A549 (cell line): Measurements from ENCODE around the gene PIP5K1A. TPM values are rescaled to one million over a fixed set of nuclear protein-coding genes. Genes with fewer than 3 reads are reported as not detected.

Source experiments
- ATAC-seq, 2 experiments: fragments of 200-7000 bp in 1 of 2; fragments of >200 bp in 1 of 2; cut with Nextera tagmentation in 1 of 2; cut with Tn5 transposase in 1 of 2; 3 replicates each; pipeline versions ENCODE4 v1.8.0 to v1.9.1; 2018 to 2020; ENCODE audit warnings: mild to moderate bottlenecking in 1 of 2, moderate library complexity in 1 of 2
- CTCF ChIA-PET: fragments of 300-600 bp; sonication (Branson Sonifier 250); formaldehyde crosslinking; extraction: SDS; loops from one replicate; lab custom pipeline; 2021; ENCODE audit warnings: antibody characterized with exemption, inconsistent platforms; lab: Yijun Ruan, JAX
- POLR2A ChIA-PET: fragments of 350-600 bp; formaldehyde crosslinking; extraction: SDS; loops from one replicate; lab custom pipeline; 2021; ENCODE audit warnings: antibody characterized with exemption, inconsistent platforms; lab: Yijun Ruan, JAX
- DNase-seq, 2 experiments: peaks; one replicate each; pipeline versions ENCODE4 v3.0.0 to v3.0.0-alpha.2; 2011 to 2016; ENCODE audit warnings: low read depth in 1 of 2, low spot score in 1 of 2
- FAIRE-seq: peaks from 2 replicates; lab custom pipeline; 2011; peaks lifted over from hg19 to GRCh38; lab: Jason Lieb, UNC
- H3K27ac ChIP-seq, 2 experiments: fragments of >200 bp; sonication (Bioruptor Twin); formaldehyde crosslinking; 3 replicates each; pipeline ENCODE4 v1.5.1; 2016 to 2017
- H3K4me1 ChIP-seq: fragments of >200 bp; sonication (Bioruptor Twin); formaldehyde crosslinking; 3 replicates; pipeline ENCODE4 v1.6.1; 2016
- H3K4me2 ChIP-seq: fragments of >200 bp; sonication (Bioruptor Twin); formaldehyde crosslinking; 3 replicates; pipeline ENCODE4 v1.6.1; 2016
- H3K4me3 ChIP-seq: fragments of >200 bp; sonication (Bioruptor Twin); formaldehyde crosslinking; 3 replicates; pipeline ENCODE4 v1.5.1; 2016
- H3K9me3 ChIP-seq: fragments of >200 bp; sonication (Bioruptor Twin); formaldehyde crosslinking; 3 replicates; pipeline ENCODE4 v1.6.1; 2016
- CBX2 ChIP-seq: fragments of 200-600 bp; sonication (generic); IDR thresholded peaks from 2 replicates; pipeline ENCODE4 v1.6.1; 2016; ENCODE audit warnings: low read depth, mild to moderate bottlenecking, borderline replicate concordance
- CHD2 ChIP-seq: fragments of 150-350 bp; IDR thresholded peaks from 2 replicates; pipeline ENCODE4 v1.6.1; 2014; ENCODE audit warnings: low read length; ENCODE audit not compliant: partially characterized antibody
- EHF ChIP-seq: fragments of 250-450 bp; sonication (Bioruptor Pico); IDR thresholded peaks from 2 replicates; pipeline ENCODE4 v1.5.0; 2020; ENCODE audit warnings: mild to moderate bottlenecking
- EP300 ChIP-seq, 2 experiments: fragments of >200 bp; sonication (Bioruptor Twin); formaldehyde crosslinking; IDR thresholded peaks; 2 replicates in 1 of 2; 3 replicates in 1 of 2; pipeline ENCODE4 v1.6.1; 2016 to 2017
- FOSB ChIP-seq: fragments of 250-450 bp; sonication (Bioruptor Pico); IDR thresholded peaks from 2 replicates; pipeline ENCODE4 v1.5.0; 2020; ENCODE audit warnings: mild to moderate bottlenecking, moderate library complexity
- FOSL2 ChIP-seq, 2 experiments: fragments of 450-650 bp in 1 of 2; fragments of >200 bp in 1 of 2; sonication (Bioruptor Twin) in 1 of 2; formaldehyde crosslinking; IDR thresholded peaks; 2 replicates each; pipeline versions ENCODE4 v1.5.0 to v1.6.1; 2016 to 2020; ENCODE audit warnings: mild to moderate bottlenecking in 1 of 2, moderate library complexity in 1 of 2
- FOXS1 ChIP-seq: fragments of 250-450 bp; sonication (Bioruptor Pico); IDR thresholded peaks from 2 replicates; pipeline ENCODE4 v1.5.0; 2020; ENCODE audit warnings: mild to moderate bottlenecking, moderate library complexity
- HEYL ChIP-seq: fragments of 250-450 bp; sonication (Bioruptor Pico); IDR thresholded peaks from 2 replicates; pipeline ENCODE4 v1.8.0; 2021; ENCODE audit warnings: mild to moderate bottlenecking, moderate library complexity
- HOXA7 ChIP-seq: fragments of 250-450 bp; sonication (Bioruptor Pico); IDR thresholded peaks from 2 replicates; pipeline ENCODE4 v1.5.0; 2020; ENCODE audit warnings: mild to moderate bottlenecking, moderate library complexity
- HOXB13 ChIP-seq: fragments of 250-450 bp; sonication (Bioruptor Pico); IDR thresholded peaks from 2 replicates; pipeline ENCODE4 v1.5.0; 2020; ENCODE audit warnings: low read depth, mild to moderate bottlenecking, moderate library complexity
- HOXB5 ChIP-seq: fragments of 250-450 bp; sonication (Bioruptor Pico); IDR thresholded peaks from 2 replicates; pipeline ENCODE4 v1.5.0; 2020; ENCODE audit warnings: mild to moderate bottlenecking, moderate library complexity
- JUN ChIP-seq, 2 experiments: fragments of >200 bp; sonication (Bioruptor Twin); formaldehyde crosslinking; IDR thresholded peaks; 2 replicates in 1 of 2; 3 replicates in 1 of 2; pipeline ENCODE4 v1.6.1; 2016 to 2017
- KDM1A ChIP-seq: fragments of 200-600 bp; sonication (generic); IDR thresholded peaks from 2 replicates; pipeline ENCODE4 v1.6.1; 2016; ENCODE audit warnings: low read depth, mild to moderate bottlenecking
- MAFK ChIP-seq: fragments of 450-650 bp; IDR thresholded peaks from 2 replicates; pipeline ENCODE4 v1.6.1; 2014; ENCODE audit not compliant: partially characterized antibody
- NFE2L2 ChIP-seq: fragments of 150-350 bp; conservative IDR thresholded peaks from 2 replicates; pipeline ENCODE4 v1.6.1; 2014; ENCODE audit warnings: low read length
- RAD21 ChIP-seq, 2 experiments: fragments of >200 bp in 1 of 2; sonication (Bioruptor Twin) in 1 of 2; formaldehyde crosslinking in 1 of 2; IDR thresholded peaks in 1 of 2; conservative IDR thresholded peaks in 1 of 2; 2 replicates in 1 of 2; 3 replicates in 1 of 2; pipeline ENCODE4 v1.6.1; 2012 to 2018; ENCODE audit warnings: inconsistent platforms in 1 of 2
- SREBF2 ChIP-seq: fragments of 450-650 bp; IDR thresholded peaks from 2 replicates; pipeline ENCODE4 v1.6.1; 2014; ENCODE audit warnings: mild to moderate bottlenecking, moderate library complexity
- TFCP2L1 ChIP-seq: fragments of 250-450 bp; sonication (Bioruptor Pico); IDR thresholded peaks from 2 replicates; pipeline ENCODE4 v1.5.0; 2021; ENCODE audit warnings: mild to moderate bottlenecking
- ZNF302 ChIP-seq: fragments of 250-450 bp; sonication (Bioruptor Pico); IDR thresholded peaks from 2 replicates; pipeline ENCODE4 v1.9.0; 2021; ENCODE audit warnings: inconsistent platforms, mild to moderate bottlenecking, moderate library complexity
- ZSCAN20 ChIP-seq: fragments of 250-450 bp; sonication (Bioruptor Pico); IDR thresholded peaks from 2 replicates; pipeline ENCODE4 v1.8.0; 2022; ENCODE audit warnings: mild to moderate bottlenecking, moderate library complexity
- WGBS: methylation state at CpG from one replicate; pipeline ENCODE4 v1.1.6; 2017; ENCODE audit errors: missing lambda C conversion rate; 5-methylcytosine and 5-hydroxymethylcytosine counted together
- polyA plus RNA-seq, 4 experiments: library from polyadenylated mRNA; depleted of rRNA in 3 of 4; stranded (reverse); fragments of >200 nt; fragmentation: RNase III in 1 of 4; extraction: RNeasy Plus Mini Kit Qiagen cat#74134 plus additional on column Dnase treatment in 1 of 4; gene quantifications; 2 replicates in 3 of 4; 3 replicates in 1 of 4; pipeline ENCODE4 v1.2.3, GENCODE V29; 2011 to 2017
- TF ChIP-seq, protein P1 (sequence below): IDR thresholded peaks from 2 replicates; pipeline ENCODE4 v1.6.1; 2012; ENCODE audit warnings: low read depth, borderline replicate concordance
- TF ChIP-seq, protein P2 (sequence below): fragments of >200 bp; sonication (Bioruptor Twin); formaldehyde crosslinking; IDR thresholded peaks from 3 replicates; pipeline ENCODE4 v1.6.1; 2016
- TF ChIP-seq, protein P3 (sequence below): fragments of 200-600 bp; sonication (generic); IDR thresholded peaks from 2 replicates; pipeline ENCODE4 v1.6.1; 2016; ENCODE audit warnings: antibody characterized with exemption, mild to moderate bottlenecking, moderate library complexity
- TF ChIP-seq, protein P4 (sequence below): fragments of 450-650 bp; IDR thresholded peaks from 2 replicates; pipeline ENCODE4 v1.6.1; 2014; ENCODE audit warnings: antibody characterized with exemption

Gene PIP5K1A
- polyA plus RNA-seq, 2 of the 4 experiments (the other 2 are of a cell fraction) = 50.0 to 129 TPM

DNA sequence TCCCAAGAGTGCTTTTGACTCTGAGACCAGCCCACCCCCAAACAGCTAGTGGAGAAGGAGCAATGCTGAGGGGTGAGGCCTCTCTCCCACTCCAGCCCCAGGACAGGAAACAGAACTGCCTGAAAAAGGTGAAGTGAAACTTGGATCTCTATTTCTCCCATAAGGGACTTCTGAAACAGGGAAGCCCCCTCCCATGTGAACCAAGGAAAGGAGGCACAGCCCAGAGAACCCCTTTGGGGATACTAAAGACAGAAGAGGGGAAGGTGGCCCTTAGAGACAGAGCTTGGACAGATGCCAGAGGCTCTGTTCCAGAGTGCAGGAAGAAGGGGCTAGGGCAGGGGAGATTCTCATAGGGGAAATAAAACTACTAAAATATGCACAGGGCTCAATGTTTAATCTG is 39.0 kb upstream of the PIP5K1A start:
- Histone ChIP-seq H3K9me3 (no peaks in the 10 kb centered on the region), H3K4me3 (no peak overlapping the region), H3K4me2 (no peak overlapping the region), H3K4me1 (no peaks in the 10 kb centered on the region; the same call in 2 of the 3 replicates), H3K27ac (no peak overlapping the region)
- no peak for ATAC-seq
- no peak for DNase-seq
- CTCF ChIA-PET = interaction anchor here (1.0 to 7.0 kb wide), 2 partner anchors 59 to 92 kb away, joined by 3 to 132 read pairs; no protein-coding TSS in a partner anchor
- POLR2A ChIA-PET = no interaction called here
- FAIRE-seq = no peak
- TF ChIP-seq, protein P1, sequence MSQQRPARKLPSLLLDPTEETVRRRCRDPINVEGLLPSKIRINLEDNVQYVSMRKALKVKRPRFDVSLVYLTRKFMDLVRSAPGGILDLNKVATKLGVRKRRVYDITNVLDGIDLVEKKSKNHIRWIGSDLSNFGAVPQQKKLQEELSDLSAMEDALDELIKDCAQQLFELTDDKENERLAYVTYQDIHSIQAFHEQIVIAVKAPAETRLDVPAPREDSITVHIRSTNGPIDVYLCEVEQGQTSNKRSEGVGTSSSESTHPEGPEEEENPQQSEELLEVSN = no peak
- no peak for TF ChIP-seq FOSL2 (IDR thresholded peaks at IDR 0.05)
- no peak for TF ChIP-seq FOSL2 (CRISPR knock-in tag; IDR thresholded peaks at IDR 0.05)
- no peak for TF ChIP-seq ZSCAN20
- TF ChIP-seq HEYL = no peak
- TF ChIP-seq, protein P2, sequence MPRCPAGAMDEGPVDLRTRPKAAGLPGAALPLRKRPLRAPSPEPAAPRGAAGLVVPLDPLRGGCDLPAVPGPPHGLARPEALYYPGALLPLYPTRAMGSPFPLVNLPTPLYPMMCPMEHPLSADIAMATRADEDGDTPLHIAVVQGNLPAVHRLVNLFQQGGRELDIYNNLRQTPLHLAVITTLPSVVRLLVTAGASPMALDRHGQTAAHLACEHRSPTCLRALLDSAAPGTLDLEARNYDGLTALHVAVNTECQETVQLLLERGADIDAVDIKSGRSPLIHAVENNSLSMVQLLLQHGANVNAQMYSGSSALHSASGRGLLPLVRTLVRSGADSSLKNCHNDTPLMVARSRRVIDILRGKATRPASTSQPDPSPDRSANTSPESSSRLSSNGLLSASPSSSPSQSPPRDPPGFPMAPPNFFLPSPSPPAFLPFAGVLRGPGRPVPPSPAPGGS = no peak
- TF ChIP-seq HOXB5 (CRISPR knock-in tag) = no peak
- no peak for TF ChIP-seq ZNF302 (CRISPR knock-in tag)

DNA sequence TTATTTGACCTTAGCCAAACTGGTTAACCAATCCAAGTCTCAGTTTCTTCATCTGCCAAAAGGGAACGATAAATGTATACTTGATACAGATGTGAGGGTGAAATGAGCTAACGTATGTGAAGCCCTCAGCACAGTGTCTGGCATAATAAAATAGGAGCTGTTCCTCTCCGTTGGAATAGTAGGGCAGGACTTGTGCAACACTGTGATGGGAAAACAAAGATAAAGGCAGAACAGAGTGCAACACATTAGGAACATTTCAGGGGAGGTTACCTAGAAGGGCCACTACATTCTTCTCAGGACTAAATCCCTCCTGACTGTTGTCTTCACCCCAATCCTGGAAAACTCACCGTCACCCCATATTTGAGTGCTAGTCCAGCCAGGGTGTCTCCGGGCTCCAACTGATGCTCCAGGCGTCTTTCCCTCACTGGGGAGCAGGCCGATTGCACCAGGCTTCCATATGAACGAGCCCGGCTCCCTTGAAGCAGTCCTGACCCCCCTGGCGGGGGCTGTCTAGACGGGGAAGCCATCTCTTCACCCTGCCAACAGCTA is 33.5 kb upstream of the PIP5K1A start:
- CTCF ChIA-PET = interaction anchor here (0.5 to 3.1 kb wide), 5 partner anchors 8 to 270 kb away, joined by 3 to 10 read pairs (median 4); partner anchors contain the start of gene TNFAIP8L2

More for the DNA sequence above, 33.5 kb upstream of the PIP5K1A start:
- DNase-seq = no peak
- 61% methylated on average over 11 of the region's 11 CpGs for WGBS
- Histone ChIP-seq H3K9me3 (no peaks in the 10 kb centered on the region), H3K4me1 (peaks cover 14% of the 10 kb centered on the region; the same call in 2 of the 3 replicates), H3K4me2 (peak overlapping the region; percentile 98), H3K27ac (peak overlapping the region; percentile 86 to 91), H3K4me3 (peak overlapping the region; percentile 75)
- POLR2A ChIA-PET = interaction anchor here (2.1 kb wide), 1 partner anchor 25 kb away, joined by 12 read pairs; the partner anchor contains the start of gene VPS72
- TF ChIP-seq KDM1A (no peak), ZSCAN20 (no peak), SREBF2 (no peak), EP300 (IDR thresholded peaks at IDR 0.05) (no peak), NFE2L2 (no peak), MAFK (no peak), CBX2 (no peak), JUN (IDR thresholded peaks at IDR 0.05) (no peak), HOXA7 (CRISPR knock-in tag) (no peak), FOXS1 (CRISPR knock-in tag) (no peak), CHD2 (no peak), EHF (no peak), FOSB (CRISPR knock-in tag) (no peak), RAD21 (conservative IDR thresholded peaks at IDR 0.05 in 1 of 2, IDR thresholded peaks at IDR 0.05 in 1 of 2) (no peak), HOXB13 (CRISPR knock-in tag) (no peak), TFCP2L1 (CRISPR knock-in tag) (no peak), ZNF302 (CRISPR knock-in tag) (no peak)
- TF ChIP-seq, protein P3, sequence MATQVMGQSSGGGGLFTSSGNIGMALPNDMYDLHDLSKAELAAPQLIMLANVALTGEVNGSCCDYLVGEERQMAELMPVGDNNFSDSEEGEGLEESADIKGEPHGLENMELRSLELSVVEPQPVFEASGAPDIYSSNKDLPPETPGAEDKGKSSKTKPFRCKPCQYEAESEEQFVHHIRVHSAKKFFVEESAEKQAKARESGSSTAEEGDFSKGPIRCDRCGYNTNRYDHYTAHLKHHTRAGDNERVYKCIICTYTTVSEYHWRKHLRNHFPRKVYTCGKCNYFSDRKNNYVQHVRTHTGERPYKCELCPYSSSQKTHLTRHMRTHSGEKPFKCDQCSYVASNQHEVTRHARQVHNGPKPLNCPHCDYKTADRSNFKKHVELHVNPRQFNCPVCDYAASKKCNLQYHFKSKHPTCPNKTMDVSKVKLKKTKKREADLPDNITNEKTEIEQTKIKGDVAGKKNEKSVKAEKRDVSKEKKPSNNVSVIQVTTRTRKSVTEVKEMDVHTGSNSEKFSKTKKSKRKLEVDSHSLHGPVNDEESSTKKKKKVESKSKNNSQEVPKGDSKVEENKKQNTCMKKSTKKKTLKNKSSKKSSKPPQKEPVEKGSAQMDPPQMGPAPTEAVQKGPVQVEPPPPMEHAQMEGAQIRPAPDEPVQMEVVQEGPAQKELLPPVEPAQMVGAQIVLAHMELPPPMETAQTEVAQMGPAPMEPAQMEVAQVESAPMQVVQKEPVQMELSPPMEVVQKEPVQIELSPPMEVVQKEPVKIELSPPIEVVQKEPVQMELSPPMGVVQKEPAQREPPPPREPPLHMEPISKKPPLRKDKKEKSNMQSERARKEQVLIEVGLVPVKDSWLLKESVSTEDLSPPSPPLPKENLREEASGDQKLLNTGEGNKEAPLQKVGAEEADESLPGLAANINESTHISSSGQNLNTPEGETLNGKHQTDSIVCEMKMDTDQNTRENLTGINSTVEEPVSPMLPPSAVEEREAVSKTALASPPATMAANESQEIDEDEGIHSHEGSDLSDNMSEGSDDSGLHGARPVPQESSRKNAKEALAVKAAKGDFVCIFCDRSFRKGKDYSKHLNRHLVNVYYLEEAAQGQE = no peak
- TF ChIP-seq, protein P4, sequence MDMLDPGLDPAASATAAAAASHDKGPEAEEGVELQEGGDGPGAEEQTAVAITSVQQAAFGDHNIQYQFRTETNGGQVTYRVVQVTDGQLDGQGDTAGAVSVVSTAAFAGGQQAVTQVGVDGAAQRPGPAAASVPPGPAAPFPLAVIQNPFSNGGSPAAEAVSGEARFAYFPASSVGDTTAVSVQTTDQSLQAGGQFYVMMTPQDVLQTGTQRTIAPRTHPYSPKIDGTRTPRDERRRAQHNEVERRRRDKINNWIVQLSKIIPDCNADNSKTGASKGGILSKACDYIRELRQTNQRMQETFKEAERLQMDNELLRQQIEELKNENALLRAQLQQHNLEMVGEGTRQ = no peak
- FAIRE-seq = no peak
- peak in 1 of 2 experiments; percentile 14; a peak in 1 of 6 replicates for ATAC-seq
